ENCODE measurements around the gene GMPS.
"Not testable (repeated sequence)": the region's sequence is repeated elsewhere in the genome, so short reads cannot be mapped to it uniquely, and the experiment has no call there.

GMPS gene

DNA sequence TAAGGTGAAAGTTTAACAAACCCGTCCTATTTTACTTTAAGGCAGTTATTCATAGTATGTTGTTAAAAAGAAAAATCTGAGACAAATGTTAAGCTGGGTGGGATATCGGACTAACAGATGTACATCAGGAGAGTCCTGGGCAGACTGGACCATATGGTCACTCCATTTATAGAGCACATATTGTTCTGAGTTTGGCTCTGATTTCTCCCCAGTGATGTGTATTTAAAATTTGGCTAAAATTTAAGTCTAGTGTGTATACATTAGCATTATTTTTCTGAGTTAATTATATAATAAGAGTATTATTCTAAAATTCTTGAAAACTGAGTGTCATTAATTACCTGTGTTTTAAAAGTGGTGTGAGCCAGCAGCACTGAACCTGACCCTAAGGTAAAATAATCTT is 6.1 kb downstream of the GMPS start:
- Histone ChIP-seq H3K36me3 (ENCODE audit: control insufficient read depth, insufficient read depth, low read length) (no peaks in the 10 kb centered on the region), H3K27me3 (ENCODE audit: control insufficient read depth, insufficient read depth, low read length) (no peaks in the 10 kb centered on the region), H3K4me1 (ENCODE audit: control insufficient read depth, insufficient read depth, low read length) (peaks cover 24% of the 10 kb centered on the region; the same call in 1 of the 2 replicates), H3K27ac (ENCODE audit: low read depth, low read length) (no peak overlapping the region), H3K9ac (ENCODE audit: low read depth, low read length) (no peak overlapping the region), H3K9me3 (ENCODE audit: control insufficient read depth, insufficient read depth, low read length) (no peaks in the 10 kb centered on the region), H3K4me3 (ENCODE audit: low read depth, low read length) (no peak overlapping the region)

DNA sequence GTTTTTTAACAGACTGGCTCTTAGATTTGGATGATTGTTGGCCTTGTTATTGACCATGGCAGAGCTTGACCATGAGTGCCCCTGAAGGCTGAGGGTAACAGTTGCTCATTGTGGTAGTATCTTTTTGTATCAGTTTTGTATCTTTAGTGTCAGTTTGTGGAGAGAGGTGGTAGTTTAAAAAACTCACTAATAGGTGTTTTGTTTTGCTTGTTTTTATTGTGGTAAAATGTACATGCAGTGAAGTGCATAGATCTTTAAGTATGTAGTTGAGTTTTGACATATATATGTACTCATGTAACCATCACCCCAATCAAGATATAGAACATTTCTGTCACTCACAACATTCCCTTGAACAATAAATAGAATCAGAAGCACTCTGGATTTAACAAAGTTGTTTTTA is 9.8 kb downstream of the GMPS start:
- Histone ChIP-seq H3K27me3 (ENCODE audit: control insufficient read depth, insufficient read depth, low read length) (no peaks in the 10 kb centered on the region), H3K9ac (ENCODE audit: low read depth, low read length) (no peak overlapping the region), H3K27ac (ENCODE audit: low read depth, low read length) (no peak overlapping the region), H3K4me1 (ENCODE audit: control insufficient read depth, insufficient read depth, low read length) (peaks cover 10% of the 10 kb centered on the region; the same call in 1 of the 2 replicates), H3K36me3 (ENCODE audit: control insufficient read depth, insufficient read depth, low read length) (no peaks in the 10 kb centered on the region), H3K4me3 (ENCODE audit: low read depth, low read length) (no peak overlapping the region), H3K9me3 (ENCODE audit: control insufficient read depth, insufficient read depth, low read length) (no peaks in the 10 kb centered on the region)

DNA sequence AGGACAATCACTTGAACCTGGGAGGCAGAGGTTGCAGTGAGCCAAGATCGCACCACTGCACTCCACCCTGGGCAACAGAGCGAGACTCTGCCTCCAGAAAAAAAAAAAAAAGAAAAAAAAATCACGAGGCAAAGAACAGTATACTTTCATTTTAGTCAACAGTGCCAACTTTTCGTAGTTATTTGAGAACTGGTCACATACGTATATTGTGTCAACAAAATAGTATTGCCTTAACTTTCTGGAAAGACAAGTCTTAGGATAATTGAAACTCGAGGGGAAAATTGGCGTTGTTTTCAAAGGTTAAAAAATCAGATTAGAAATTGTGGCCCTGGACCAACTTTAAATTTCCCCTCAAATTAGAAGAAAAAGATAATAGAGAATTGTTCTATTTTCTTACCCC is 13.8 kb downstream of the GMPS start:
- H3K9ac ChIP-seq (ENCODE audit: low read depth, low read length): no peak overlapping the region
- H3K4me3 ChIP-seq (ENCODE audit: low read depth, low read length): no peak overlapping the region
- no peaks in the 10 kb centered on the region for H3K4me1 ChIP-seq (ENCODE audit: control insufficient read depth, insufficient read depth, low read length)
- no peak overlapping the region for H3K27ac ChIP-seq (ENCODE audit: low read depth, low read length)
- no peaks in the 10 kb centered on the region for H3K36me3 ChIP-seq (ENCODE audit: control insufficient read depth, insufficient read depth, low read length)
- no peaks in the 10 kb centered on the region for H3K9me3 ChIP-seq (ENCODE audit: control insufficient read depth, insufficient read depth, low read length)
- H3K27me3 ChIP-seq (ENCODE audit: control insufficient read depth, insufficient read depth, low read length): no peaks in the 10 kb centered on the region

DNA sequence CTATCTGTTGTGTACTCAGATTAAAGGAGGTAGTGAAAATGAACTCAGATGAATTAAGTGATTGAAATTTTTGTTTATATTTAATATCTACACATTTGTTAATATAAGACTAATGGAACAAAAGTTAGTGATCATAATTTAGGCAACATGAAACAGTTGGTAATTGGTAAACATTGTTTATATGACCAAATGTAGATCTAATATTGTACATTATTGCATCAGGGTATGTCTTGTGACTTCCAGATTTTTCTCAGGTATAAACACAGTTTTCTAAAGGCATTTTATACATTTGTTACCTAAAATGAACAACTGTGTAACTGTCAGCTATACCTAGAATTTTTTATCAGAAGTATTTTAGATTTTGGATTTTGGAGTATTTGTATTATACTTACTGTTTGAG is 14.8 kb downstream of the GMPS start:
- Histone ChIP-seq H3K27me3 (ENCODE audit: control insufficient read depth, insufficient read depth, low read length) (no peaks in the 10 kb centered on the region), H3K36me3 (ENCODE audit: control insufficient read depth, insufficient read depth, low read length) (no peaks in the 10 kb centered on the region), H3K27ac (ENCODE audit: low read depth, low read length) (no peak overlapping the region), H3K4me3 (ENCODE audit: low read depth, low read length) (no peak overlapping the region), H3K9me3 (ENCODE audit: control insufficient read depth, insufficient read depth, low read length) (no peaks in the 10 kb centered on the region), H3K4me1 (ENCODE audit: control insufficient read depth, insufficient read depth, low read length) (no peaks in the 10 kb centered on the region), H3K9ac (ENCODE audit: low read depth, low read length) (no peak overlapping the region)

DNA sequence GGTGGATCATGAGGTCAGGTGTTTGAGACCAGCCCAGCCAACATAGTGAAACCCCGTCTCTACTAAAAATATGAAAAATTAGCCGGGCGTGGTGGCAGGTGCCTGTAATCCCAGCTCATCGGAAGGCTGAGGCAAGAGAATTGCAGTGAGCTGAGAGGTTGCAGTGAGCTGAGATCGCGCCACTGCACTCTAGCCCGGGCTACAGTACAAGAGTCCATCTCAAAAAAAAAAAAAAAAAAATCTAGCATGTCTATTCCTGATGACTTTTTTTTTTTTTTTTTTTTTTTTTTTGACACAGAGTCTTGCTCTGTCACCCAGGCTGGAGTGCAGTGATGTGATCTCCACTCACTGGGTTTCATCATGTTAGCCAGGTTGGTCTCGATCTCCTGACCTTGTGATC is 15.9 kb downstream of the GMPS start:
- not testable (repeated sequence) for H3K9ac ChIP-seq (ENCODE audit: low read depth, low read length); H3K4me1 ChIP-seq (ENCODE audit: control insufficient read depth, insufficient read depth, low read length); H3K9me3 ChIP-seq (ENCODE audit: control insufficient read depth, insufficient read depth, low read length); H3K36me3 ChIP-seq (ENCODE audit: control insufficient read depth, insufficient read depth, low read length); H3K27me3 ChIP-seq (ENCODE audit: control insufficient read depth, insufficient read depth, low read length); H3K4me3 ChIP-seq (ENCODE audit: low read depth, low read length); H3K27ac ChIP-seq (ENCODE audit: low read depth, low read length)

DNA sequence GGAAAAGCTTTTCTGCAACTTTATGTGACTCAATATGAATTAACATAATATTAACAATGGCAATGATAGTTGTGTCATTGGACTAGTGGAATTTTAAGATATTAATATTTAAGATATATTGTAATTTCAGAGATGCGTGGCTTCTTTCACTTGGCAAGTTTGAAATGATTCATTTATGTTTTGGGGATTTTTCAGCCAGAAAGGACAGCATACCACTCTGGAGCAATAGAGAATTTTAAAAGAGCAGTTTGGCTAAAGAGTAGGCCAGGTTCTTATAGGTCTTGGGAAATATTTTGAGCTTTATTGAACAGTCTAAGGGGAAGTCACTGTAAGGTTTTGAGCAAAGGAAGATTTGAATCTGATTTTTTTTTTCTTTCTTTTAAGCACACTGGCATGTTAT is 16.5 kb downstream of the GMPS start:
- no peaks in the 10 kb centered on the region for H3K9me3 ChIP-seq (ENCODE audit: control insufficient read depth, insufficient read depth, low read length)
- H3K36me3 ChIP-seq (ENCODE audit: control insufficient read depth, insufficient read depth, low read length): no peaks in the 10 kb centered on the region
- no peak overlapping the region for H3K9ac ChIP-seq (ENCODE audit: low read depth, low read length)
- H3K27me3 ChIP-seq (ENCODE audit: control insufficient read depth, insufficient read depth, low read length): no peaks in the 10 kb centered on the region
- no peak overlapping the region for H3K27ac ChIP-seq (ENCODE audit: low read depth, low read length)
- H3K4me1 ChIP-seq (ENCODE audit: control insufficient read depth, insufficient read depth, low read length): no peaks in the 10 kb centered on the region
- H3K4me3 ChIP-seq (ENCODE audit: low read depth, low read length): no peak overlapping the region

DNA sequence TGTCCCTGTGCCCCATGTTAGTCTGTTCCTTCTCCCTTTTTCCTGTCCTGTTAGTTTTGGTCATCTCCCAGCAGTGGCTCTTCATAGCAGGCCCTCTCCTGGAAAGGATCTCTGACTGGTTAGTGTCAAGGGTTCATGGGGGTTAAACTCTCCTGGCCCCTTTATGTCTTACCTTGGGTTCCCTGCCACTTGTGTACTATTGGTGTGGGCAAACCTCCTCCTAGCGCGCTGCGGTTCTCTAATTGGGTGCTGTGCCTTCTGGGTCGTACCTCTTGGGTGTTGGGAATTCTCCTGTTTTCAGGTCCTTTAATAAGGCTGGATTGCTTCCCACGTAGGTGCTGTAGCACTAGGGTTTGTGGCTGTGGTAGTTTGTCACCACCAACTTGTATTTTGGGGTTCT is 18.8 kb downstream of the GMPS start:
- no peak overlapping the region for H3K4me3 ChIP-seq (ENCODE audit: low read depth, low read length)
- H3K27me3 ChIP-seq (ENCODE audit: control insufficient read depth, insufficient read depth, low read length): no peaks in the 10 kb centered on the region
- peaks cover 13% of the 10 kb centered on the region for H3K36me3 ChIP-seq (ENCODE audit: control insufficient read depth, insufficient read depth, low read length)
- no peaks in the 10 kb centered on the region for H3K9me3 ChIP-seq (ENCODE audit: control insufficient read depth, insufficient read depth, low read length)
- no peak overlapping the region for H3K9ac ChIP-seq (ENCODE audit: low read depth, low read length)
- no peaks in the 10 kb centered on the region for H3K4me1 ChIP-seq (ENCODE audit: control insufficient read depth, insufficient read depth, low read length)
- no peak overlapping the region for H3K27ac ChIP-seq (ENCODE audit: low read depth, low read length)

DNA sequence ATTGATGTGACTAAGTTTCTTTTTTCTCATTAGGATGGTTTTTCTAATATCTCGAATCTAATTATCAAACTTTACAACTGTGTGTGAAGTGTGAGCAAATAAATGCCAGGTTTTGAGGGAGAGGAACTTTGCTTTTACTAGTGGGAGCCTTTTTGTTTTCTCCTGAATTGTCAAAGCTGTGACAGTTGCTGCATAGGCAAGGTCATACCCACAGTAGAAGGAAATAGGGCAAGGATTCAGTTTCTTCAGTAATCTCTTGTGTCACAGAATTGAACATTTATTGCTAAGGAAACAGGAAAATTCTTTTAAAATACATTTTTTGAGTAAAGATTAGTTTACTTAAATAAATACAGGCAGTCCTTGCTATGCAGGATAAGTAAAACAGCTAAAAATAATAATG is 19.5 kb downstream of the GMPS start:
- Histone ChIP-seq H3K27me3 (ENCODE audit: control insufficient read depth, insufficient read depth, low read length) (no peaks in the 10 kb centered on the region), H3K4me1 (ENCODE audit: control insufficient read depth, insufficient read depth, low read length) (no peaks in the 10 kb centered on the region), H3K36me3 (ENCODE audit: control insufficient read depth, insufficient read depth, low read length) (peaks cover 21% of the 10 kb centered on the region), H3K27ac (ENCODE audit: low read depth, low read length) (no peak overlapping the region), H3K9ac (ENCODE audit: low read depth, low read length) (no peak overlapping the region), H3K4me3 (ENCODE audit: low read depth, low read length) (no peak overlapping the region), H3K9me3 (ENCODE audit: control insufficient read depth, insufficient read depth, low read length) (no peaks in the 10 kb centered on the region)

DNA sequence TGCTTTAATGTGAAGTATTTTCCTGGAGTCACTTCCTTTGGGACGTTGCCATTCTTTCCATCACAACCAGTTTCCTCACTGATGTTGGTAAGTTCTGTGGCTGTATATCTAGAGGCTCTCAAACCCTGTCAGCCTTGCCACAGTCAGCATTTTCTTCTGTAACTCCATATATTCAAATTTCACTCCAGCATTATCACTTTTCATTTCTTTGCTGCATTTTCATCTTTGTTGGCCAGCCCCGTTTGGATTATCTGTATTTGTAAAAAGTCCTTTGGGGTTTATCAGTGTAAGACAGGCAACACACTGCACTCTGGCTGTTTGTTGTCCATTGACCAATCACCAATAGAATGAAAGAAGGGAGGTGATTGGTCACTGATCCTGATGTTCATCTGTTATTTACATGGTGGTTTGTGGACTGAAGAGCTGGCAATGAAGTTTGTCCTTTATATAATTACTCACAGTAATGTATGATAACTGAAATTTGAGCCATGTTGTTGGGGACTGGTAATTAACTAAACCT is 20.3 kb downstream of the GMPS start:
- Histone ChIP-seq H3K9me3 (ENCODE audit: control insufficient read depth, insufficient read depth, low read length) (no peaks in the 10 kb centered on the region), H3K27me3 (ENCODE audit: control insufficient read depth, insufficient read depth, low read length) (no peaks in the 10 kb centered on the region), H3K4me1 (ENCODE audit: control insufficient read depth, insufficient read depth, low read length) (no peaks in the 10 kb centered on the region), H3K4me3 (ENCODE audit: low read depth, low read length) (no peak overlapping the region), H3K27ac (ENCODE audit: low read depth, low read length) (no peak overlapping the region), H3K36me3 (ENCODE audit: control insufficient read depth, insufficient read depth, low read length) (peaks cover 28% of the 10 kb centered on the region), H3K9ac (ENCODE audit: low read depth, low read length) (no peak overlapping the region)

DNA sequence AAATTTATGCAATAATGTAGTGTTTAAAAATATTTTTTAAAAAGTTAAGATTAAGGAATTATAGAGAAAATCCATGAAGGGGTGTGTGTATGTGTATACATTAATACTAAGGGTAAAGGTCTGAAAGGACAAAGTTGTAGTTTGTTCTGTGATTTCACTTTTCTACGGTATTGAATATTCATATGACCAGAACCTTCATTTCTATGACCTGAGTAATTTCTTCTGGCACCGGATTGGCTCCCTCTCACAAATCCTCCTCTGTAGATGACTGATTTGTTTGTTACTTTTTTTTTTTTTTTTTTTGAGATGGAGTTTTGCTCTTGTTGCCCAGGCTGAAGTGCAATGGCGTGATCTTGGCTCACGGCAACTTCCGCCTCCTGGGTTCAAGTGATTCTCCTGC is 20.9 kb downstream of the GMPS start:
- no peaks in the 10 kb centered on the region for H3K27me3 ChIP-seq (ENCODE audit: control insufficient read depth, insufficient read depth, low read length)
- H3K9ac ChIP-seq (ENCODE audit: low read depth, low read length): no peak overlapping the region
- H3K4me3 ChIP-seq (ENCODE audit: low read depth, low read length): no peak overlapping the region
- no peaks in the 10 kb centered on the region for H3K9me3 ChIP-seq (ENCODE audit: control insufficient read depth, insufficient read depth, low read length)
- H3K36me3 ChIP-seq (ENCODE audit: control insufficient read depth, insufficient read depth, low read length): peaks cover 31% of the 10 kb centered on the region
- H3K27ac ChIP-seq (ENCODE audit: low read depth, low read length): no peak overlapping the region
- H3K4me1 ChIP-seq (ENCODE audit: control insufficient read depth, insufficient read depth, low read length): no peaks in the 10 kb centered on the region

DNA sequence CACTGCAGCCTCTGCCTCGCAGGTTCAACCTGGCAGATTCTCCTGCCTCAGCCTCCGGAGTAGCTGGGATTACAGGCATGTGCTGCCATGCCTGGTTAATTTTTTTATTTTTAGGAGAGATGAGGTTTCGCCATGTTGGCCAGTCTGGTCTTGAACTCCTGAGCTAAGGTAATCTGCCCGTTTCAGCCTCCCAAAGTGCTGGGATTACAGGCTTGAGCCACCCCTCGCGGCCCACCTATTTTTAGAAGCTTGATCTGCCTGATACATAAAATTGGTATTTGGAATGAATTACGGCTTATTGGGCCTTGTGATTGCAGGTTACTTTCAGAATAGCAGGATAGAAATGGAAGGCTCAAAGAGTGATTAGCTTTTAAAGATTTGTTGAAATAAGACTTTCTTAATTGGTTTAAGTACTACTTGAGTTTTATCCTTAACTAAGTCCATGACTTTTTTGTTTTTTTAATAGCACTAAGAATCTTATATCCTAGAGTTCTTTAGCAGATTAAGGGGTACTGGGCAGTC is 25.0 kb downstream of the GMPS start:
- no peaks in the 10 kb centered on the region for H3K9me3 ChIP-seq (ENCODE audit: control insufficient read depth, insufficient read depth, low read length)
- H3K27me3 ChIP-seq (ENCODE audit: control insufficient read depth, insufficient read depth, low read length): no peaks in the 10 kb centered on the region
- H3K9ac ChIP-seq (ENCODE audit: low read depth, low read length): no peak overlapping the region
- H3K36me3 ChIP-seq (ENCODE audit: control insufficient read depth, insufficient read depth, low read length): peaks cover 70% of the 10 kb centered on the region
- H3K4me1 ChIP-seq (ENCODE audit: control insufficient read depth, insufficient read depth, low read length): no peaks in the 10 kb centered on the region
- no peak overlapping the region for H3K27ac ChIP-seq (ENCODE audit: low read depth, low read length)
- H3K4me3 ChIP-seq (ENCODE audit: low read depth, low read length): no peak overlapping the region

DNA sequence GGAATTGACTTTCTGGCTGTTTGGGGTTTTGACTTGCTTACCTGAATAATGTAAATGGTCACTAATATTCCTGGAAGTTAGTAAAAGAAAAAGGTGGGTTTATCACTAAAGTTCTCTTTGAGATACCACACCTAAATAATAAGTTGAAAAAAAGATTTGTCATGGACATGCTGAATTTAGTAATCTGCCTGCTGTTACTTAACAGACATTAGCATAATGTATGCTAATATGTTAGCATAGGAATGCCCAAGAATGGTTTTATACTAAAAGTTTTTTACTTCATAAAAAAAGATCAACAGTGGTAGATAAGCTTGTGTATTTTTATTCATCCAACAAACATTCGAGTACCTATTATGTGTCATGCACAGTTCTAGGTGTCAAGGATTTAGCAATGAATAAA is 36.5 kb downstream of the GMPS start:
- Histone ChIP-seq H3K9me3 (ENCODE audit: control insufficient read depth, insufficient read depth, low read length) (no peaks in the 10 kb centered on the region), H3K36me3 (ENCODE audit: control insufficient read depth, insufficient read depth, low read length) (peaks cover 92% of the 10 kb centered on the region), H3K4me1 (ENCODE audit: control insufficient read depth, insufficient read depth, low read length) (no peaks in the 10 kb centered on the region), H3K9ac (ENCODE audit: low read depth, low read length) (no peak overlapping the region), H3K27me3 (ENCODE audit: control insufficient read depth, insufficient read depth, low read length) (no peaks in the 10 kb centered on the region), H3K27ac (ENCODE audit: low read depth, low read length) (no peak overlapping the region), H3K4me3 (ENCODE audit: low read depth, low read length) (no peak overlapping the region)
